NCI-H2081 (cell line): ENCODE results near the gene GRHL1.

Source experiments
- DNase-seq, 2 experiments: peaks; one replicate each; lab custom pipeline; 2025; lab: John Stamatoyannopoulos, UW

The GRHL1 gene

GRCh38 chr2:9994462-9994861 lies 43.0 kb downstream of the GRHL1 start:
- no peak for DNase-seq

GRCh38 chr2:9995059-9995458 lies 43.6 kb downstream of the GRHL1 start:
- DNase-seq: no peak

GRCh38 chr2:9996321-9996720 lies 44.8 kb downstream of the GRHL1 start:
- DNase-seq: no peak

- DNase-seq: no peak
Measured at GRCh38 chr2:9997936-9998335, 46.4 kb downstream of the GRHL1 start.

- no peak for DNase-seq
Measured at GRCh38 chr2:9998916-9999654, 47.6 kb downstream of the GRHL1 start.

- DNase-seq: no peak
Measured at GRCh38 chr2:9999693-10000092, 48.2 kb downstream of the GRHL1 start.

GRCh38 chr2:10000541-10000940 lies 49.0 kb downstream of the GRHL1 start:
- no peak for DNase-seq

GRCh38 chr2:10001586-10001985 lies 50.1 kb downstream of the GRHL1 start:
- no peak for DNase-seq

GRCh38 chr2:10002109-10002508 lies 50.6 kb downstream of the GRHL1 start:
- no peak for DNase-seq

GRCh38 chr2:10002681-10003080 lies 51.2 kb downstream of the GRHL1 start:
- DNase-seq: no peak

- no peak for DNase-seq
Measured at GRCh38 chr2:10003206-10004125, 52.0 kb downstream of the GRHL1 start.

GRCh38 chr2:10004401-10004800 lies 52.9 kb downstream of the GRHL1 start:
- DNase-seq: no peak

- no peak for DNase-seq
Measured at GRCh38 chr2:10004836-10005235, 53.3 kb downstream of the GRHL1 start.

GRCh38 chr2:10005461-10006235 lies 54.2 kb downstream of the GRHL1 start:
- DNase-seq: no peak

- DNase-seq: no peak
Measured at GRCh38 chr2:10006236-10007161, 55.0 kb downstream of the GRHL1 start.

- no peak for DNase-seq
Measured at GRCh38 chr2:10007435-10007834, 55.9 kb downstream of the GRHL1 start.

GRCh38 chr2:10007921-10008808 lies 56.7 kb downstream of the GRHL1 start:
- DNase-seq: no peak

- DNase-seq: no peak
Measured at GRCh38 chr2:10008809-10009176, 57.3 kb downstream of the GRHL1 start.

GRCh38 chr2:10009271-10009810 lies 57.8 kb downstream of the GRHL1 start:
- no peak for DNase-seq
